KG1 (cell line): ENCODE measurements around the gene TTLL3.
"Not testable (repeated sequence)": the region's sequence is repeated elsewhere in the genome, so short reads cannot be mapped to it uniquely, and the experiment has no call there.

Experiments
- DNase-seq: peaks from one replicate; lab custom pipeline; 2025; lab: John Stamatoyannopoulos, UW

The TTLL3 gene

DNA sequence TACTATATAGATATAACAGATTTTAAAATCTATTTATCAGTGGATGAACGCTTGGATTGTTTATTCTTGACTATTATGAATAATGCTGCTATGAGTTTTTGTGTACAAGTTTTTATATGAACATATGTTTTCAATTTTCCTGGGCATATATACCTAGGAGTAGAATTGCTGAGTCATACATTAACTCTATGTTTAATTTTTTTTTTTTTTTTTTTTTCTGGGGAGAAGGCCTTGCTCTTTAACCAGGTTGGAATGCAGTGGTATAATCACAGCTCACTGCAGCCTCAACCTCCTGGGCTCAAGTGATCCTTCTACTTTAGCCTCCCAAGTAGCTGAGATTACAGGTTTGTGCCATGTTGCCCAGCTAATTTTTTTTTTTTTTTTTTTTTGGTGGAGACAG, 60.9 kb downstream of the TTLL3 start:
- no peak for DNase-seq

DNA sequence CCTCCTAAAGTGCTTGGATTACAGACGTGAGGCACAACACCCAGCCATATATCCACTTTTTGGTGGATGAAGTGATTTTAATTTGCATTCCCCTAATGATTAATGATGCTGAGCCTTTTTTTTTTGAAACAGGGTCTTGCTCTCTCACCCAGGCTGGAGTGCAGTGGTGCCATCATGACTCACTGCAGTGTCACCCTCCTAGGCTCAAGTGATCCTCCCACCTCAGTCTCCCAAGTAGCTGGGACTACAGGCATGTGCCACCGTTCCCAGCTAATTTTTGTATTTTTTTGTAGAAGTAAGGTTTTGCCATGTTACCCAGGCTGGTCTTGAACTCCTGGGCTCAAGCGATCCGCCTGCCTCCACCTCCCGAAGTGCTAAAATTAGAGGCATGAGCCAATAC, 62.0 kb downstream of the TTLL3 start:
- DNase-seq = not testable (repeated sequence)

DNA sequence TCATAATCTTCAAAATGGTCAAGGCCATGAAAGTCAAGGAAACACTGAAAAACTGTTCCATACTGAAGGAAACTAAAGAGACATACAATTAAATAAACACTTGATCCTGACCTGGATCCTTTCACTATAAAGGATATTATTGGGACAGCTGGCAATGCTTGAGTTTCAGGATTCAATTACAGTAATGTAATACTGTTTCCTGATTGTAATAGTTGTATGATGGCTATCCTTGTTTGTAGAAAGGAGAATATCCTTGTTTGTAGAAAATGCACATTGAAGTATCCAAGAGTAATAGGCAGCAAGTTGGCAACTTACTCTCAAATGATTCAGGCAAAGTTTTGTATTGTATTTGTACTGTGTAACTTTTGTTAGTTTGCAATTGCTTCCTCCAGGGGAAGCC, 65.4 kb downstream of the TTLL3 start:
- DNase-seq = no peak

DNA sequence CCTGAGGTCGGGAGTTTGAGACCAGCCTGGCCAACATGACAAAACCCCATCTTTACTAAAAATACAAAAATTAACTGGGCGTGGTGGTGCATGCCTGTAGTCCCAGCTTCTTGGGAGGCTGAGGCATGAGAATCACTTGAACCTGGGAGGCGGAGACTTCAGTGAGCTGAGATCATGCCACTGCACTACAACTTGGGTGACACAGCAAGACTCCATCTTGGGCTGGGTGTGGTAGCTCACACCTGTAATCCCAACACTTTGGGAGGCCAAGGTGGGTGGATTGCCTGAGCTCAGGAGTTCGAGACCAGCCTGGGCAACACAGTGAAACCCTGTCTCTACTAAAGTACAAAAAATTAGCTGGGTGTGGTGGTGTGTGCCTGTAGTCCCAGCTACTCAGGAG, 66.2 kb downstream of the TTLL3 start:
- not testable (repeated sequence) for DNase-seq

DNA sequence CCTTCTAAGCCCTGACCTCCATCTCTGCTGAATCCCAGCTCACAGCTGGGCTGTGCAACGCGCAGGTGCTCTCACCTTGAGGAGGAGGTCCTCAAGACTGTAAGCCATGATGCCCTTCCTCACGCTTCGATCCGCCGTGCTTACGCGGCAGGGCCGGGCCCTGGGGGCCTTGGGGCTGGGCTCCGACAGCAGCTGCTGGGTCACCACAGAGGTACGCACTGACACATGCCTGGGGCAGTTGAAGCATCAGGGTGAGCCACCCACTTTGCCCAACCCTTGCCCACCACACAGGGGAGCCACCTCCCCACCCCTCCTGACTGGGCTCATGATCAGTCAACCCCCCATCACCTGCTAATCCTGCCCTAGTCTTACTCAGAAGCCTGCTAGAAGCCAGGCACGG, 66.9 kb downstream of the TTLL3 start:
- DNase-seq = no peak

DNA sequence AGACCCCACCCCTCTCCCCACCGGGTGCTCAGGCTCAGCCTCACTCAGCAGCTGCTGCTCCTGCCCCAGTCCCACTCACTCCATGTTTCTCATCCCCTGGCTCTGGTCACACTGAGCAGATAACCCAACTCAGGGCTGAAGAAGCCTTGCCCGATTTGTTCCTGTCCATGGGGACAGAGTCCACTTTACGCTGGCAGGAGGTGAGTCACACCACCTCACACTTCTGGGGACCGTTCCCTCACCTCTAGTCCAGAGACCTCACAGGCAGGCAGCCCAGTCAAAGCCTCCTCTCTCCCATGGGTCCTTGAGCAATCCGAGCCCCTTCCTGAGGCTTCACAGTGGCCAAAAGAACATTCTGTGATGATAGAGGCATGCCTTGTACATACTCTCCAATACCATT, 68.6 kb downstream of the TTLL3 start:
- no peak for DNase-seq

DNA sequence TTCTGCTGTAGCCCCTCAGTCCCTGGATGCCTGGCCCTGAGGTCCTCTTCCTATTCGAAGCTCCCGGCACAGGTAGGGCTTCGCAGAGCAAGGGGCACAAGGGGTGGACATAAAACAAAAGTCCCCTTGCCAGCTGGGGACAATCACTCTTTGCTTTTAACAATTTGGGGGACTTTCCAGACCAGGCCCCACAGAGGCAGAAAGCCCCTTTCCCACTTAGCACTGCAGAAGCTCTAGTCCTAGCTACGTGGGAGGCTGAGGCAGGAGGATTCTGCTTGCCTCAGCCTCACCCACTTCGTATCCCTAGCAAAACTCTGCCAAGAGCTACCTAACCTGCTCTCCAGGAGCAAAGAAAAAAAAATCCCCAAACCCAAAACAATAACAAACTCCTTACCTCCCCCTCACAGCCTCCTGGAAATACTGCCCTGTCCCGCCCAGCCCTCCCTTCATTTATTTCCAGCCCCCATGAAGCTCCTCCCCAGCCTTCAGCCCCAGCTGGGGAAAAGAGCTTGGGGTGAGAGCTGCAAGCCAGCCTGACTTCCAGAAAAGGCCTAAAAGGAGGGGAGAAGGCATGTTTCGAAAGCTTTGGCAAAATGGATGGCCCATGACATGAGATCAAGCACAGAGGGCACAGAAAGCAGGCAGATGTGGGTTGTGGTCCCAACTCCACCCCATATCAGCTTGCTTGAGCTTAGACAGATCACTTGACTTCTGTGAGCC, 69.9 kb downstream of the TTLL3 start, which contains the start of gene CIDEC:
TSS of gene CIDEC (minus strand) at position 424 of the 720 bp plus-strand sequence. CDS start 1,767 bp downstream, outside the sequence.
- DNase-seq = no peak

DNA sequence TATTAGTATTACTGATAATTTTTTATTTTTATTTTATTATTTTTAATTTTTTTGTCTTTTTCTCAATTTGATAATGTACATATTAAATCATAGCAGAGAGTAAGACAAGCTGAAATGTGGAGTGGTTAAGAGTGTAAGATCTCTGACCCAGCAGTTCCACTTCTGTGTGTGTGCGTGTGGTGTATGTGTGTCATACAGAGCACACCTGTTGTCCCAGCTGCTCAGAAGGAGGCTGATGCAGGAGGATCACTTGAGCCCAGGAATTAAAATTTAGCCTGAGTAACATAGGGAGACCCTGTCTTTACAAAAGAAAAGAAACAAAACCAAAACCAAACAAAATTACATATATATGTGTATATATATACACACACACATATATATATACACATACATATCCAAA, 71.4 kb downstream of the TTLL3 start:
- DNase-seq = no peak

DNA sequence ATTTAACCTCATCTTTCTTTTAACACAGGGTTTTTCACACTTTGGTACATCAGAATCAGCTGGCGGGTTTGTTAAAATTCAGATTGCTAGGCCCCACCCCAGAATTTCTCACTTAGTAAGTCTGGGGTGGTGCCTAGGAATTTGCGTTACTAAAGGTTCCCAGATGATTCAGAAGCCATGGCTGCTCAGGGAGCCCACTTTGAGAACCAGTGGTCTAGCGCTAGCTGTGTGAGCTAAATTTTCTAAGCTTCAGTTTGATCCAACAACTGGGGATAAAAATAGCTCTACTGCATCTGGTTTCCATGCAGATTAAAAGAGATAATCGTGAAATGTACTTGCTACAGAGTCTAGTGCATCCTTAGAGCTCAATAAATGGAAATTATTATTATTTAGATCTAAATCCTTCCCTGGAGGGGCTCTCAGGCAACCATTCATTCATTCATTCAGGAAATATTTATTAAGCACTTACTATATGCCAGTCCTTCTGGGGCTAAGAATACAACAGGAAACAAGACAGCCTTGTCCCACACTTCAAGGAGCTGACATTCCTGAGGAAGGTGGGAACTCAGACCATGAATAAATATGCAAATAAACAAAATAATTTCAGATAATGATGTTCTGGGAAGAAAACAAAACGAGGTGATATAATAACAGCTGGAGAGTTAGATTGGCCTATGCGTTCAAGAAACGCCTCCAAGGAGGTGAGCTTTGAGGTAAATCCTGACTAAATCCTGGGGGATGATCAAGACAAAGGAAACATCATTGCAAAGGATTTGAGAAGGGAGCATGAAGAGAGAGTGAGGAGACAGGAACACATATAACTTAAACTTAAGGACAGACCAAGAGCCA, 73.9 kb downstream of the TTLL3 start:
- DNase-seq = no peak

DNA sequence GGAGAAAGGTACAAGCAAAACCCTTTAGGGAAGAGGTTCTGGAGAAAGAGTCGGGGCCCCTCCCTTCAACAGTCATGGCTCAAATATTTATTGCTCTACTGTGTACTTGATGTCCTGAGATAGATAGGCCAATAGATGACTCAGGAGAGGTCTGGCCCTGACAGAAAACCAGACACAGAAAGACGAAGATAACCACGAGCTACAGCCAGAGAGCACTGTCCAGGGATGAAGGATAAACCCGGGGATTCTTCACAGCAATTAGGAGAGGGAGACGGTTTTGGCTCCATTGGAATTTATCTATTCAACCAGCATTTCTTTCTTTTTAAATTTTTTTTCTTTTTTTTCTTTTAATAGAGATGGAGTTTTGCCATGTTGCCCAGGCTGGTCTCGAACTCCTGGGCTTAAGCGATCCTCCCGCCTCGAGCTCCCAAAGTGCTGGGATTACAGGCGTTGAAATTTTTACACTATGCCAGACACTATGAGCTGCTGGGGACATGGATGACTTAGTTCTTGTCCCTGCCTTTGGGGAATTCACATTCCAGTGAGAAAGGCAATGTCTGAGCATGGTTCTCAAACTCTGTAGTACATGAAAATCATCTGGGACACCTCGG, 74.6 kb downstream of the TTLL3 start:
- DNase-seq = no peak
